LNCAP (cell line): Measurements from ENCODE around the gene SZT2.

Experiments
- TF ChIP-seq, protein P1 (sequence below): fragments of 450-650 bp; IDR thresholded peaks from 2 replicates; pipeline ENCODE4 v1.5.1; 2017; ENCODE audit warnings: mild to moderate bottlenecking

The SZT2 gene

GRCh38 chr1:43455213-43455889 lies 65.7 kb downstream of the SZT2 start:
- TF ChIP-seq, protein P1, sequence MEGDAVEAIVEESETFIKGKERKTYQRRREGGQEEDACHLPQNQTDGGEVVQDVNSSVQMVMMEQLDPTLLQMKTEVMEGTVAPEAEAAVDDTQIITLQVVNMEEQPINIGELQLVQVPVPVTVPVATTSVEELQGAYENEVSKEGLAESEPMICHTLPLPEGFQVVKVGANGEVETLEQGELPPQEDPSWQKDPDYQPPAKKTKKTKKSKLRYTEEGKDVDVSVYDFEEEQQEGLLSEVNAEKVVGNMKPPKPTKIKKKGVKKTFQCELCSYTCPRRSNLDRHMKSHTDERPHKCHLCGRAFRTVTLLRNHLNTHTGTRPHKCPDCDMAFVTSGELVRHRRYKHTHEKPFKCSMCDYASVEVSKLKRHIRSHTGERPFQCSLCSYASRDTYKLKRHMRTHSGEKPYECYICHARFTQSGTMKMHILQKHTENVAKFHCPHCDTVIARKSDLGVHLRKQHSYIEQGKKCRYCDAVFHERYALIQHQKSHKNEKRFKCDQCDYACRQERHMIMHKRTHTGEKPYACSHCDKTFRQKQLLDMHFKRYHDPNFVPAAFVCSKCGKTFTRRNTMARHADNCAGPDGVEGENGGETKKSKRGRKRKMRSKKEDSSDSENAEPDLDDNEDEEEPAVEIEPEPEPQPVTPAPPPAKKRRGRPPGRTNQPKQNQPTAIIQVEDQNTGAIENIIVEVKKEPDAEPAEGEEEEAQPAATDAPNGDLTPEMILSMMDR = no peak

DNA sequence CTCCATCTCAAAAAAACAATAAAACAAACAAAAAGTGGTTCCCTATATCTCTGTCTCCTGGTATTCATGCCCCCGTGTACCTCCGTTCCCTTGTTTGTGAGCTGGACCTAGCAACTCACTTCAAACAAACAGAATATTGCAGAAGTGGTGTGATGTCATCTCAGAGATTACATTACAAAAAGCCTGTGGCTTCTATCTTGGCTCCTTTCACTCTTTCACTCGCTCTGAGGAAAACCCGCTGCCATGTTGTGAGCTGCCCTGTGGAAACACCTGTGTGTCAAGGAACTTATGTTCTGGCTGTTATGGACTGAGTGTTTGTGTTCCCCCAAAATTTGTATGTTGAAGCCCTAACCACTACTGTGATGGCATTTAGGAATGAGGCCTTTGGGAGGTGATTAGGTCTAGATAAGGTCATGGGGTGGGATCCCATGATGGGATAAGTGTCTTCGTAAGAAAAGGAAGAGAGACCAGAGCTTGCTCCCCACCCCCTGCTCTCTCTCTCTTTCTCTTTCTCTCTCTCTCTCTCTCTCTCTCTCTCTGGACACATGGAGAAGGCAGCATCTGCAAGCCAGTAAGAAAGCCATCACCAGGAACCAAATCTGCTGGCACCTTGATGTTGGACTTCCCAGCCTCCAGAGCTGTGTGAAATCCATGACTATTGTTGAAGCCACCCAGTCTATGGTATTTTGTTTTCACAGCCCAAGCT lies 71.4 kb downstream of the SZT2 start:
- TF ChIP-seq, protein P1 = no peak

DNA sequence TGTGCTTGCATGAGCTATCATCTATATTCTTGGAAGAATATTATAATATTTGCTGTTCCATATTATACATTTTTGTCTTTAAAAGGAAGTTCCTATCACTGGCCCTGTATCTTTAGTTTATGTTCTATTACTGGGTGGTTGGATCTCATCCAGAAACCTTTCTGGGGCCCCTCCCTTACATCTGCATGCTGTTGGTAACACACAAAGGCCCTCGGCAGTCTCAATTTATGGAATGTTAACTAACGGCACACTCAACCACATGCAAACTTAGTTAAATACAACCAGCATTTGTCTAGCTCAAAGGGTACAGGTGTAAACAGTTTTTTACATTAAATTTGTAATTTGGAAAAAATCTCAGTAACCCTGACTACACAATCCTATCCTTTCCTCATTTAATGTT lies 73.8 kb downstream of the SZT2 start:
- TF ChIP-seq, protein P1 = no peak

- TF ChIP-seq, protein P1 = no peak
These were observed 75.2 kb downstream of the SZT2 start for GRCh38 chr1:43464681-43465504.

DNA sequence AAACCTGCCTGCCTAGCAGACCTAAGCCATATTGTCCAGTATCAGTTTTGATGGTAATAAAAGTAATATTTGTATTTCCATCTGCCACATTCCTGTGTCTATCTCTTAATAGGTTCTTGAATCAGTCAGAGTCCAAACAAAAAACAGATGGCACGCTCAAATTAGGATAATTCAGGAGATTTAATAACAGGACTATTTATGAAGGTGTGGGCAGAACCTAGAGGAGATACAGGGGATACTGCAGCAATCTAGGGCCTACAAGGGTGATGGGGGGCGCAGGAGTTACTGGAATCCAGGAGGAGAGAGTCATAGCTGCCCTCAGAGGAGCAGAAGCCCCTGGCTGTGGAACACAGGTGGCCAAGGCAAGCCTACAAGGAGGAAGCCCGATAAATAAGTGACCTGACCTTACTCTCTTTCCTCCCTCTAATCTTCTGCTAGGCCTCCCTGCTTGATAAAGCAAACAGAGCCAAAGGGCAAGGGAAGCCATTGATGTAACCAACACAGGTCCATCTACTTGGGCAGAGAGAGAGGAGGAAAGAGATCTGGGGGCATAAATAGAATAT lies 75.9 kb downstream of the SZT2 start:
- TF ChIP-seq, protein P1 = no peak

GRCh38 chr1:43466403-43466802 lies 76.7 kb downstream of the SZT2 start:
- TF ChIP-seq, protein P1 = no peak

DNA sequence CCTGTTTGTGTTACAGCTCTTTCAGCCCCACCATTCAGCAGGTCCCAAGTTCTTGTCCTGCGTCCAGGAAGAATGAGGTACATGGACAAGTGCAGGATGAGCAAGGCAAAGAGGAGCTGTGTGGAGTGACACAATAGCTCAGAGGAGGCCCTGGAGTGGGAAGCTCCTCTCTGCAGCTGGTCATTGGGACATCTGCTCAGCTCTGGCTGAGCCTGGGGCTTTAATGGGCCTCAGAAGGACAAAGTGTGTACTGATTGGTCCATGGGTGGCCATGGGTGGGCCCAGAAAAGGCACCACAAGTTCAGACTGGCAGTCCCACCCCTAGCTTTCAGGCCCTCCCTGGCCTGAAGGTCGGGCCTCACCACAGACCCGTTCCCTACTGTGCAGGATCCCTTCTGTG lies 78.7 kb downstream of the SZT2 start:
- TF ChIP-seq, protein P1 = no peak
